Ovary (tissue), 9 donors: ENCODE data around the gene CNIH2. TPM values are rescaled to one million over a fixed set of nuclear protein-coding genes. Genes with fewer than 3 reads are reported as not detected.

ENCODE experiments used
- DNase-seq, 5 donors: peaks; one replicate each; pipeline ENCODE4 v3.0.0-alpha.2; 2019 to 2020
- H3K27ac ChIP-seq, 2 donors: fragments of 200-600 bp; one replicate each; pipeline versions ENCODE4 v1.5.1 to v1.8.0; 2019 to 2022
- H3K27me3 ChIP-seq: fragments of 200-600 bp; one replicate; pipeline ENCODE4 v1.8.0; 2022
- H3K36me3 ChIP-seq: fragments of 200-600 bp; sonication (generic); one replicate; pipeline ENCODE4 v1.5.1; 2019
- H3K4me1 ChIP-seq: one replicate; pipeline ENCODE4 v1.8.1; 2013; ENCODE audit warnings: mild to moderate bottlenecking, moderate library complexity; ENCODE audit not compliant: insufficient read depth
- H3K4me3 ChIP-seq: fragments of 200-600 bp; sonication (generic); one replicate; pipeline ENCODE4 v1.5.1; 2017
- H3K9me3 ChIP-seq, 2 donors: fragments of 200-600 bp in 1 of 2; sonication (generic) in 1 of 2; one replicate each; pipeline versions ENCODE4 v1.5.1 to v1.8.1; 2013 to 2019; ENCODE audit warnings: mild to moderate bottlenecking in 1 of 2, moderate library complexity in 1 of 2
- CTCF ChIP-seq, 3 donors: fragments of 450-650 bp in 2 of 3; fragments of 200-600 bp in 1 of 3; IDR thresholded peaks; one replicate each; pipeline versions ENCODE4 v1.5.1 to v1.8.0; 2016 to 2022; ENCODE audit warnings: antibody characterized with exemption in 3 of 3, mild to moderate bottlenecking in 1 of 3
- EP300 ChIP-seq: sonication (generic); formaldehyde crosslinking; IDR thresholded peaks from one replicate; pipeline ENCODE4 v1.6.1; 2017; ENCODE audit warnings: antibody characterized with exemption
- POLR2A ChIP-seq: fragments of 450-650 bp; IDR thresholded peaks from one replicate; pipeline ENCODE4 v1.6.1; 2017; ENCODE audit warnings: antibody characterized with exemption, mild to moderate bottlenecking, moderate library complexity
- WGBS, 3 donors: extraction: QIAGEN DNeasy Blood & Tissue Kit in 1 of 3; methylation state at CpG; one replicate each; pipeline versions ENCODE4 v1.1.5 to v1.1.7; 2013 to 2017; 5-methylcytosine and 5-hydroxymethylcytosine counted together
- intact Hi-C, 4 donors: fragments of 100-400 bp; cut with DNase I; formaldehyde crosslinking; loops; one replicate each; pipeline versions ENCODE4 v1.11.0 to v1.15.1; 2022 to 2023
- polyA plus RNA-seq, 2 donors: library from polyadenylated mRNA; stranded (reverse); fragments of 200-250 nt in 1 of 2; fragments of 350-450 nt in 1 of 2; fragmentation: Illumina TruSeq in 1 of 2; extraction: RNeasy Lipid Tissue Mini Kit (QIAGEN cat#74804) in 1 of 2; gene quantifications; one replicate each; pipeline ENCODE4 v1.2.3, GENCODE V29; 2013 to 2014
- total RNA-seq, 7 donors: library from RNA; depleted of rRNA in 2 of 7; stranded (reverse); fragments of >200 nt in 2 of 7; fragmentation: NEBNext Ultra II Directional in 3 of 7; extraction: Animal tissue kit (Norgen Biotek cat#: 25700) in 3 of 7; gene quantifications; one replicate each; pipeline versions ENCODE4 v1.1.0 to v1.2.4, GENCODE V29; 2016 to 2023
- donor health status: DM: no; HTN: no; CAD: no; lungs with moderate emphysema.
- donor health status: DM: no; HTN: no; CAD: no.
- donor health status: Bipolar disorder and iron deficiency.
- donor health status: DM: yes; HTN: yes; CAD: no.
- donor health status: DM: no; HTN: no; CAD: no.
- donor health status: DM: yes; HTN: yes; CAD: no.

CNIH2 gene
- total and polyA plus RNA-seq, 9 donors = 0.33 to 2.5 (median 0.65) TPM; not detected in 1

- H3K4me1 ChIP-seq = no peaks in the 10 kb centered on the region
- H3K9me3 ChIP-seq = no peaks in the 10 kb centered on the region
- no peak overlapping the region for H3K4me3 ChIP-seq
- no peak for TF ChIP-seq POLR2A
- TF ChIP-seq EP300 = no peak
- DNase-seq = no peak
- H3K27ac ChIP-seq = no peak overlapping the region
- intact Hi-C loops = no loop called here
- WGBS, 3 donors = 87 to 93% (median 88%) methylated on average over 7 of the region's 7 CpGs
- H3K27me3 ChIP-seq = no peaks in the 10 kb centered on the region
- H3K36me3 ChIP-seq = no peaks in the 10 kb centered on the region
Measured at GRCh38 chr11:66231561-66231960, 46.4 kb upstream of the CNIH2 start.

GRCh38 chr11:66232769-66233168, 45.2 kb upstream of the CNIH2 start:
- Histone ChIP-seq H3K4me3 (no peak overlapping the region), H3K4me1 (no peaks in the 10 kb centered on the region), H3K27me3 (no peaks in the 10 kb centered on the region), H3K27ac (no peak overlapping the region), H3K36me3 (no peaks in the 10 kb centered on the region), H3K9me3 (no peaks in the 10 kb centered on the region)
- TF ChIP-seq POLR2A (no peak), CTCF (IDR thresholded peaks at IDR 0.05) (no peak), EP300 (no peak)
- no peak for DNase-seq
- WGBS, 3 donors = 82 to 89% (median 85%) methylated on average over 11 of the region's 11 CpGs
- intact Hi-C loops = no loop called here

- TF ChIP-seq EP300 = no peak
- no peak for TF ChIP-seq POLR2A
- TF ChIP-seq CTCF (IDR thresholded peaks at IDR 0.05) = no peak
- no peak overlapping the region for H3K27ac ChIP-seq
- H3K4me3 ChIP-seq = no peak overlapping the region
- WGBS, 3 donors = 85 to 91% (median 87%) methylated on average over 5 of the region's 5 CpGs
- no peaks in the 10 kb centered on the region for H3K27me3 ChIP-seq
- intact Hi-C loops = no loop called here
- no peak for DNase-seq
- H3K36me3 ChIP-seq = no peaks in the 10 kb centered on the region
- no peaks in the 10 kb centered on the region for H3K4me1 ChIP-seq
- H3K9me3 ChIP-seq = no peaks in the 10 kb centered on the region
Measured at GRCh38 chr11:66233301-66233700, 44.7 kb upstream of the CNIH2 start.

GRCh38 chr11:66235141-66235540, 42.8 kb upstream of the CNIH2 start:
- Histone ChIP-seq H3K4me1 (no peaks in the 10 kb centered on the region), H3K27me3 (no peaks in the 10 kb centered on the region), H3K9me3 (no peaks in the 10 kb centered on the region), H3K36me3 (no peaks in the 10 kb centered on the region), H3K4me3 (no peak overlapping the region), H3K27ac (no peak overlapping the region)
- WGBS, 3 donors = 91 to 93% (median 92%) methylated on average over 11 of the region's 11 CpGs
- TF ChIP-seq POLR2A = no peak
- DNase-seq = no peak
- intact Hi-C loops = loop anchor here in 1 of 4 donors (5.0 kb wide), 1 partner anchor 612 kb away; no protein-coding TSS in a partner anchor

GRCh38 chr11:66237867-66238266, 40.1 kb upstream of the CNIH2 start:
- H3K4me3 ChIP-seq = no peak overlapping the region
- no peaks in the 10 kb centered on the region for H3K27me3 ChIP-seq
- 89 to 96% (median 95%) methylated on average over 6 of the region's 6 CpGs for WGBS, 3 donors
- H3K4me1 ChIP-seq = no peaks in the 10 kb centered on the region
- TF ChIP-seq CTCF (IDR thresholded peaks at IDR 0.05) (no peak), POLR2A (no peak), EP300 (no peak)
- no peaks in the 10 kb centered on the region for H3K36me3 ChIP-seq
- no peak overlapping the region for H3K27ac ChIP-seq
- DNase-seq = no peak
- H3K9me3 ChIP-seq = no peaks in the 10 kb centered on the region
- intact Hi-C loops = loop anchor here in 1 of 4 donors (5.0 kb wide), 1 partner anchor 609 kb away; no protein-coding TSS in a partner anchor
